Adrenal gland (tissue), 12 donors: ENCODE results near the gene LAMC2. TPM values are rescaled to one million over a fixed set of nuclear protein-coding genes. Genes with fewer than 3 reads are reported as not detected.

ENCODE experiments used
- DNase-seq, 7 donors: peaks; one replicate each; pipeline ENCODE4 v3.0.0-alpha.2; 2019 to 2020
- H3K27ac ChIP-seq, 5 donors: fragments of 200-600 bp; sonication (generic) in 4 of 5; 1 replicate in 3 of 5; 2 replicates in 2 of 5; pipeline versions ENCODE4 v1.5.1 to v1.8.0; 2016 to 2020; ENCODE audit warnings: mild to moderate bottlenecking in 1 of 5
- H3K27me3 ChIP-seq: fragments of 200-600 bp; 2 replicates; pipeline ENCODE4 v1.8.0; 2021
- H3K36me3 ChIP-seq, 2 donors: fragments of 200-600 bp; replicated peaks in 1 of 2; 1 replicate in 1 of 2; 2 replicates in 1 of 2; pipeline versions ENCODE4 v1.5.1 to v1.8.0; 2018 to 2022
- H3K4me1 ChIP-seq, 2 donors: fragments of 200-600 bp; replicated peaks in 1 of 2; 1 replicate in 1 of 2; 2 replicates in 1 of 2; pipeline versions ENCODE4 v1.5.1 to v1.8.0; 2018 to 2021
- H3K4me3 ChIP-seq, 4 donors: fragments of 200-600 bp; sonication (generic) in 3 of 4; one replicate each; pipeline ENCODE4 v1.5.1; 2016 to 2018
- H3K9me3 ChIP-seq, 3 donors: fragments of 200-600 bp; sonication (generic) in 1 of 3; replicated peaks in 1 of 3; 1 replicate in 2 of 3; 2 replicates in 1 of 3; pipeline versions ENCODE4 v1.5.1 to v1.8.0; 2016 to 2021
- CTCF ChIP-seq, 6 experiments: fragments of 450-650 bp in 4 of 6; fragments of 200-600 bp in 2 of 6; sonication (generic) in 1 of 6; IDR thresholded peaks; 1 replicate in 5 of 6; 2 replicates in 1 of 6; pipeline versions ENCODE4 v1.5.1 to v1.8.0; 2016 to 2021; ENCODE audit warnings: antibody characterized with exemption in 6 of 6, mild to moderate bottlenecking in 2 of 6, moderate library complexity in 1 of 6
- POLR2A ChIP-seq, 2 donors: fragments of 450-650 bp; IDR thresholded peaks; one replicate each; pipeline ENCODE4 v1.6.1; 2017; ENCODE audit warnings: antibody characterized with exemption in 2 of 2, mild to moderate bottlenecking in 2 of 2, moderate library complexity in 1 of 2
- WGBS, 4 donors: extraction: QIAGEN DNeasy Blood & Tissue Kit in 2 of 4; methylation state at CpG; one replicate each; pipeline versions ENCODE4 v1.1.5 to v1.1.7; 2013 to 2017; 5-methylcytosine and 5-hydroxymethylcytosine counted together
- intact Hi-C, 2 donors: fragments of 100-400 bp; cut with DNase I; formaldehyde crosslinking; loops; one replicate each; pipeline versions ENCODE4 v1.14.1 to v1.15.0; 2022 to 2023
- polyA plus RNA-seq, 3 donors: library from polyadenylated mRNA; stranded (reverse); fragments of 200-250 nt in 2 of 3; fragments of 350-450 nt in 1 of 3; fragmentation: Illumina TruSeq in 1 of 3; extraction: RNeasy Lipid Tissue Mini Kit (QIAGEN cat#74804) in 1 of 3; gene quantifications; one replicate each; pipeline ENCODE4 v1.2.3, GENCODE V29; 2013 to 2014
- total RNA-seq, 9 donors: library from RNA; depleted of rRNA in 4 of 9; stranded (reverse); fragments of >200 nt in 4 of 9; fragments of 120-200 nt in 1 of 9; fragmentation: NEBNext Ultra II Directional in 1 of 9; extraction: Animal tissue kit (Norgen Biotek cat#: 25700) in 1 of 9; gene quantifications; one replicate each; pipeline versions ENCODE4 v1.1.0 to v1.2.4, GENCODE V29; 2013 to 2023
- donor health status: healthy with polysubstance abuse.
- donor health status: Bipolar disorder and iron deficiency.
- donor health status: DM: yes; HTN: yes; CAD: no.
- donor health status: DM: no; HTN: no; CAD: no.
- donor health status: DM: no; HTN: no; CAD: no.
- donor health status: DM: yes; HTN: yes; CAD: no.

The LAMC2 gene
- total and polyA plus RNA-seq, 12 donors = 0.04 to 1.4 (median 0.16) TPM; not detected in 1

DNA sequence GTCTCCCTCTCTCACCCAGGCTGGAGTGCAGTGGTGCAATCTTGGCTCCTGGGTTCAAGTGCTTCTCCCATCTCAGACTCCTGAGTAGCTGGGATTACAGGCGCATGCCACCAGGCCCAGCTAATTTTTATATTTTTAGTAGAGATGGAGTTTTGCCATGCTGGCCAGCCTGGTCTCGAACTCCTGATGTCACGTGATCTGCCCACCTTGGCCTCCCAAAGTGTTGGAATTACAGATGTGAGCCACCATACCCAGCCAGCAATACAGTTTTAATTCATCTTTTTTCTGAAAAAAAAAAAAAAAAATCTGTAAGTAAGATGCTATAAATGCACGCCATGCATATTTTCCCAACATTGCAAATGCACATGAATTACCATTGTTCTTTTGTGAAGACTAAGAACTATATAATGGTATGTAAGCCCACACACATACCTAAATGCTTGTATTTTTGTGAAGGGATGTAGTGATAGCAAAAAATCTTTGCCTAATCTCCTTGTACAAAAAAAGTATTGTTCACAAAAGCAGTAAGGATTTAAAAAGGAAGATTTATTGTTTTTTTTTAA, 8.0 kb downstream of the LAMC2 start:
- Histone ChIP-seq H3K27me3 (no peaks in the 10 kb centered on the region), H3K4me1 (no peaks in the 10 kb centered on the region), H3K27ac (no peak overlapping the region), H3K9me3 (no peaks in the 10 kb centered on the region), H3K36me3 (no peaks in the 10 kb centered on the region), H3K4me3 (no peak overlapping the region)
- 77 to 90% (median 87%) methylated on average over 4 of the region's 4 CpGs for WGBS, 4 donors
- no peak for TF ChIP-seq CTCF (IDR thresholded peaks at IDR 0.05)
- no peak for TF ChIP-seq POLR2A (IDR thresholded peaks at IDR 0.05)
- intact Hi-C loops = no loop called here
- no peak for DNase-seq

GRCh38 chr1:183194527-183195141, 8.6 kb downstream of the LAMC2 start:
- TF ChIP-seq CTCF (IDR thresholded peaks at IDR 0.05) = no peak
- TF ChIP-seq POLR2A (IDR thresholded peaks at IDR 0.05) = no peak
- WGBS, 4 donors = 62 to 84% (median 75%) methylated on average over 1 of the region's 1 CpG
- Histone ChIP-seq H3K4me1 (no peaks in the 10 kb centered on the region), H3K9me3 (no peaks in the 10 kb centered on the region), H3K4me3 (no peak overlapping the region), H3K36me3 (no peaks in the 10 kb centered on the region), H3K27me3 (no peaks in the 10 kb centered on the region), H3K27ac (no peak overlapping the region)
- intact Hi-C loops = no loop called here
- DNase-seq = no peak

DNA sequence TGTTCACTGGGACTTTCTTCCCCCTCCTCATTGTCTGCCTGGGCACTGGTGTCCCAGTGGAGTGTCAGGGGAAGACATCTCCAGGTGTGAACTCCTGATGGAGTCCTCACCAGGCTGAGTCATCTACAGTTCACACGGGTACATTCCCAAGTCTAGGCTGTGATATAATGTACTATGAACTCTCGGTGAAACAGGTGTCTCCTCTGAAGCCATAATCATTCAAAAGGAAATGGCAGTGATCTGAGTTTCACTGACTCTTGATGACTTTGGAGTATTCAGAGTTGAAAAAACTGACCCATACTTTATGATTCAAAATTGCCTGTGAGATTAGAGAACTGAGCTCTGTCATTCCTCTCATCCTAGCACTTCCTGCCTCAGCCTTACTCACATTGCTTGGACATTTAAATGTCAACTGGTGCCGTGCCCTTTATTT, 9.1 kb downstream of the LAMC2 start:
- Histone ChIP-seq H3K4me1 (no peaks in the 10 kb centered on the region), H3K36me3 (no peaks in the 10 kb centered on the region), H3K9me3 (no peaks in the 10 kb centered on the region), H3K27ac (no peak overlapping the region), H3K4me3 (no peak overlapping the region), H3K27me3 (no peaks in the 10 kb centered on the region)
- WGBS, 4 donors = 54 to 60% (median 56%) methylated on average over 3 of the region's 3 CpGs
- TF ChIP-seq POLR2A (IDR thresholded peaks at IDR 0.05) (no peak), CTCF (IDR thresholded peaks at IDR 0.05) (no peak)
- no peak for DNase-seq
- intact Hi-C loops = no loop called here

DNA sequence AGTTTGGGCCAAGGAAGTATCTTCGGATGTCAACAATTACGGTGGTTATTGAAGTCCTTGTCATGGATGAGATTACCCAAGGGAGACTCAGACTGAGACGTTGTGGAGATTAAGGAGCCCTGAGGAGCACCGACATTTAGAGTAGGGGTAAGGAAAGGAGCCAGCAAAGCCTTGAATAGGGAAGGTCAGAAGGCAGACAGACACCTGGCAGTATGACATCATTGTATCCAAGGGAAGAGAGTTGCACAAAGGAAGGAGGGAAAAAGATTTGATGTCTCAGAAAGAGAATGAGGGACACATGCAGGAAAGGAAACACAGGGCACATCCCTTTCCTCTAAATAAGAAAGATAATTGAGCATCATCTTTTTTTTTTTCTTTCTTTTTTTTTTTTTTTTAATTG, 11.7 kb downstream of the LAMC2 start:
- no peak overlapping the region for H3K4me3 ChIP-seq
- H3K4me1 ChIP-seq = no peaks in the 10 kb centered on the region
- DNase-seq = no peak
- H3K27me3 ChIP-seq = no peaks in the 10 kb centered on the region
- 75 to 89% (median 80%) methylated on average over 4 of the region's 4 CpGs for WGBS, 4 donors
- H3K36me3 ChIP-seq = no peaks in the 10 kb centered on the region
- H3K27ac ChIP-seq = no peak overlapping the region
- intact Hi-C loops = no loop called here
- TF ChIP-seq CTCF (IDR thresholded peaks at IDR 0.05) (no peak), POLR2A (IDR thresholded peaks at IDR 0.05) (no peak)
- H3K9me3 ChIP-seq = no peaks in the 10 kb centered on the region
